T-cell (primary cell): ENCODE data around the gene ECM2. TPM values are rescaled to one million over a fixed set of nuclear protein-coding genes. Genes with fewer than 3 reads are reported as not detected.

ENCODE experiments used
- ATAC-seq, 4 experiments: fragments of 200-7000 bp in 3 of 4; fragments of 150-1000 bp in 1 of 4; cut with Tn5 transposase; replicated peaks in 1 of 4; 1 replicate in 3 of 4; 2 replicates in 1 of 4; pipeline ENCODE4 v1.10.0; 2021; ENCODE audit warnings: moderate library complexity in 3 of 4, mild to moderate bottlenecking in 2 of 4, moderate number of reproducible peaks in 1 of 4
- CTCF ChIA-PET, 2 donors: fragments of 300-600 bp; sonication (Branson Sonifier 250); formaldehyde crosslinking; loops; one replicate each; lab custom pipeline; 2022; ENCODE audit warnings: antibody characterized with exemption in 2 of 2; lab: Charles Lee
- POLR2A ChIA-PET, 2 donors: fragments of 300-600 bp; sonication (Branson Sonifier 250); formaldehyde crosslinking; loops; one replicate each; lab custom pipeline; 2022; ENCODE audit warnings: antibody characterized with exemption in 2 of 2; lab: Charles Lee
- DNase-seq, 35 experiments: peaks; one replicate each; pipeline versions ENCODE4 v3.0.0 to v3.0.0-alpha.2; 2013 to 2023
- H3K27ac ChIP-seq: one replicate; pipeline ENCODE4 v1.5.1; 2013; ENCODE audit warnings: low read length
- H3K27me3 ChIP-seq, 2 experiments: replicated peaks in 1 of 2; 1 replicate in 1 of 2; 2 replicates in 1 of 2; pipeline versions ENCODE4 v1.6.1 to v1.7.0; 2013; ENCODE audit warnings: low read length in 1 of 2, mixed read lengths in 1 of 2; ENCODE audit not compliant: control insufficient read depth in 2 of 2, insufficient read depth in 2 of 2; ENCODE audit errors: extremely low read depth in 1 of 2
- H3K36me3 ChIP-seq, 2 donors: 1 replicate in 1 of 2; 2 replicates in 1 of 2; pipeline versions ENCODE4 v1.6.1 to v1.7.0; 2013; ENCODE audit warnings: low read length in 1 of 2; ENCODE audit not compliant: control insufficient read depth in 2 of 2, insufficient read depth in 1 of 2; ENCODE audit errors: extremely low read depth in 1 of 2
- H3K4me1 ChIP-seq, 2 experiments: 1 replicate in 1 of 2; 2 replicates in 1 of 2; pipeline versions ENCODE4 v1.6.1 to v1.7.0; 2013; ENCODE audit warnings: low read length in 2 of 2, mixed read lengths in 1 of 2; ENCODE audit not compliant: insufficient read depth in 2 of 2, control insufficient read depth in 1 of 2; ENCODE audit errors: extremely low read depth in 1 of 2
- H3K4me3 ChIP-seq, 2 donors: 1 replicate in 1 of 2; 2 replicates in 1 of 2; pipeline versions ENCODE4 v1.5.1 to v1.7.0; 2013; ENCODE audit warnings: mild to moderate bottlenecking in 2 of 2, low read length in 1 of 2, moderate library complexity in 1 of 2; ENCODE audit not compliant: control insufficient read depth in 1 of 2; ENCODE audit errors: extremely low read depth in 1 of 2
- H3K9me3 ChIP-seq: 2 replicates; pipeline ENCODE4 v1.7.0; 2013
- H3K27ac Mint-ChIP-seq, 2 donors: one replicate each; pipeline ENCODE4 v1.8.0; 2020 to 2021; ENCODE audit warnings: mild to moderate bottlenecking in 2 of 2, mixed read lengths in 2 of 2
- H3K27me3 Mint-ChIP-seq, 2 donors: one replicate each; pipeline ENCODE4 v1.8.0; 2021 to 2022; ENCODE audit warnings: mixed read lengths in 2 of 2
- H3K36me3 Mint-ChIP-seq: one replicate; pipeline ENCODE4 v1.8.0; 2021; ENCODE audit warnings: mixed read lengths
- H3K4me1 Mint-ChIP-seq, 3 donors: one replicate each; pipeline ENCODE4 v1.8.0; 2020 to 2022; ENCODE audit warnings: mixed read lengths in 3 of 3, mild to moderate bottlenecking in 1 of 3
- H3K4me3 Mint-ChIP-seq, 3 donors: one replicate each; pipeline ENCODE4 v1.8.0; 2020 to 2022; ENCODE audit warnings: mild to moderate bottlenecking in 3 of 3, mixed read lengths in 3 of 3, moderate library complexity in 3 of 3
- H3K9me3 Mint-ChIP-seq, 3 donors: one replicate each; pipeline ENCODE4 v1.8.0; 2020 to 2022; ENCODE audit warnings: mixed read lengths in 3 of 3
- WGBS: methylation state at CpG from one replicate; pipeline ENCODE4 v1.1.5; 2013; ENCODE audit warnings: missing lambda C conversion rate; ENCODE audit not compliant: insufficient coverage; 5-methylcytosine and 5-hydroxymethylcytosine counted together
- total RNA-seq, 35 experiments: library from RNA in 6 of 35; stranded (reverse) in 6 of 35; fragments of 120-200 nt in 1 of 35; gene quantifications; one replicate each; pipeline versions ENCODE4 v1.2.1 to v1.2.4 and lab custom pipeline; 2013 to 2026

The ECM2 gene
- total RNA-seq, 5 donors from 2014 or later (not counting 1 experiment from before 2014, with no cell fraction given) = not detected

- Mint-ChIP-seq H3K27ac (no peak overlapping the region), H3K27me3 (no peaks in the 10 kb centered on the region), H3K4me3 (no peak overlapping the region), H3K9me3 (no peaks in the 10 kb centered on the region), H3K4me1 (no peaks in the 10 kb centered on the region), H3K36me3 (peaks cover 3% of the 10 kb centered on the region)
- ATAC-seq = no peak
- Histone ChIP-seq H3K4me3 (no peak overlapping the region), H3K9me3 (no peaks in the 10 kb centered on the region), H3K27me3 (no peaks in the 10 kb centered on the region), H3K27ac (no peak overlapping the region), H3K36me3 (no peaks in the 10 kb centered on the region), H3K4me1 (no peaks in the 10 kb centered on the region)
- no peak for DNase-seq
- ChIA-PET POLR2A (no interaction called here), CTCF (interaction anchor here in 1 of 2 donors (0.6 kb wide), 2 partner anchors 127 to 151 kb away, joined by 3 read pairs; no protein-coding TSS in a partner anchor)
- no CpG with 5 or more reads among the region's 2 CpGs for WGBS
Measured at GRCh38 chr9:92499701-92500100, 36.1 kb downstream of the ECM2 start.

GRCh38 chr9:92496396-92497176, 39.2 kb downstream of the ECM2 start:
- Mint-ChIP-seq H3K9me3 (no peaks in the 10 kb centered on the region), H3K36me3 (peaks cover 3% of the 10 kb centered on the region), H3K27ac (no peak overlapping the region), H3K4me3 (no peak overlapping the region), H3K4me1 (no peaks in the 10 kb centered on the region), H3K27me3 (no peaks in the 10 kb centered on the region)
- no CpG with 5 or more reads among the region's 5 CpGs for WGBS
- Histone ChIP-seq H3K4me3 (no peak overlapping the region), H3K27me3 (no peaks in the 10 kb centered on the region), H3K27ac (no peak overlapping the region), H3K4me1 (no peaks in the 10 kb centered on the region), H3K9me3 (no peaks in the 10 kb centered on the region), H3K36me3 (no peaks in the 10 kb centered on the region)
- no peak for DNase-seq
- ATAC-seq = no peak
- CTCF ChIA-PET = no interaction called here
- POLR2A ChIA-PET = no interaction called here

GRCh38 chr9:92494856-92495255, 40.9 kb downstream of the ECM2 start:
- H3K4me1 ChIP-seq = no peaks in the 10 kb centered on the region
- Mint-ChIP-seq H3K36me3 (peaks cover 3% of the 10 kb centered on the region), H3K27me3 (no peaks in the 10 kb centered on the region), H3K27ac (no peak overlapping the region), H3K4me3 (no peak overlapping the region), H3K4me1 (peaks cover 0 to 2% (median 0%) of the 10 kb centered on the region in 3 donors), H3K9me3 (no peaks in the 10 kb centered on the region)
- ChIA-PET POLR2A (interaction anchor here in 1 of 2 donors (0.6 kb wide), 1 partner anchor 56 kb away, joined by 4 read pairs; no protein-coding TSS in a partner anchor), CTCF (no interaction called here)
- H3K36me3 ChIP-seq = no peaks in the 10 kb centered on the region
- H3K27me3 ChIP-seq = no peaks in the 10 kb centered on the region
- no peak overlapping the region for H3K27ac ChIP-seq
- no peak for DNase-seq
- no peak overlapping the region for H3K4me3 ChIP-seq
- no peaks in the 10 kb centered on the region for H3K9me3 ChIP-seq
- WGBS = no CpG with 5 or more reads among the region's 2 CpGs
- no peak for ATAC-seq

GRCh38 chr9:92493749-92494387, 41.9 kb downstream of the ECM2 start:
- H3K36me3 Mint-ChIP-seq = peaks cover 3% of the 10 kb centered on the region
- POLR2A ChIA-PET = interaction anchor here in 1 of 2 donors (0.6 kb wide), 1 partner anchor 472 kb away, joined by 5 read pairs; no protein-coding TSS in a partner anchor

GRCh38 chr9:92492781-92493401, 42.9 kb downstream of the ECM2 start:
- H3K27ac Mint-ChIP-seq = no peak overlapping the region
- no peaks in the 10 kb centered on the region for H3K4me1 ChIP-seq
- H3K4me3 ChIP-seq = no peak overlapping the region
- CTCF ChIA-PET = no interaction called here
- peaks cover 2% of the 10 kb centered on the region for H3K36me3 Mint-ChIP-seq
- H3K9me3 Mint-ChIP-seq = no peaks in the 10 kb centered on the region
- no peak for DNase-seq
- WGBS = 78% methylated on average over 2 of the region's 3 CpGs
- POLR2A ChIA-PET = no interaction called here
- H3K36me3 ChIP-seq = no peaks in the 10 kb centered on the region
- no peaks in the 10 kb centered on the region for H3K9me3 ChIP-seq
- ATAC-seq = no peak
- no peak overlapping the region for H3K27ac ChIP-seq
- H3K27me3 Mint-ChIP-seq = no peaks in the 10 kb centered on the region
- H3K27me3 ChIP-seq = no peaks in the 10 kb centered on the region
- no peak overlapping the region for H3K4me3 Mint-ChIP-seq
- H3K4me1 Mint-ChIP-seq = peaks cover 0 to 2% (median 0%) of the 10 kb centered on the region in 3 donors

More at GRCh38 chr9:92493749-92494387, 41.9 kb downstream of the ECM2 start:
- WGBS = 99% methylated on average over 8 of the region's 9 CpGs
- H3K9me3 Mint-ChIP-seq = no peaks in the 10 kb centered on the region
- Histone ChIP-seq H3K4me3 (no peak overlapping the region), H3K36me3 (no peaks in the 10 kb centered on the region), H3K9me3 (no peaks in the 10 kb centered on the region), H3K4me1 (no peaks in the 10 kb centered on the region), H3K27me3 (no peaks in the 10 kb centered on the region), H3K27ac (no peak overlapping the region)
- CTCF ChIA-PET = no interaction called here
- no peak overlapping the region for H3K27ac Mint-ChIP-seq
- H3K4me3 Mint-ChIP-seq = no peak overlapping the region
- peaks cover 0 to 2% (median 0%) of the 10 kb centered on the region in 3 donors for H3K4me1 Mint-ChIP-seq
- H3K27me3 Mint-ChIP-seq = no peaks in the 10 kb centered on the region
- DNase-seq (no peak), ATAC-seq (no peak)

GRCh38 chr9:92488681-92489550, 46.9 kb downstream of the ECM2 start:
- Histone ChIP-seq H3K36me3 (no peaks in the 10 kb centered on the region), H3K27me3 (no peaks in the 10 kb centered on the region), H3K27ac (no peak overlapping the region), H3K4me3 (no peak overlapping the region), H3K4me1 (no peaks in the 10 kb centered on the region), H3K9me3 (no peaks in the 10 kb centered on the region)
- CTCF ChIA-PET = no interaction called here
- Mint-ChIP-seq H3K9me3 (no peaks in the 10 kb centered on the region), H3K36me3 (no peaks in the 10 kb centered on the region), H3K4me3 (no peak overlapping the region), H3K27me3 (no peaks in the 10 kb centered on the region), H3K4me1 (peaks cover 0 to 2% (median 0%) of the 10 kb centered on the region in 3 donors), H3K27ac (no peak overlapping the region)
- no peak for ATAC-seq
- DNase-seq = no peak
- POLR2A ChIA-PET = no interaction called here
- WGBS = 100% methylated on average over 3 of the region's 4 CpGs
